CD4-positive, alpha-beta T cell (primary cell): ENCODE data around the gene CCT8L2. TPM values are rescaled to one million over a fixed set of nuclear protein-coding genes. Genes with fewer than 3 reads are reported as not detected.
"Not testable (repeated sequence)": the region's sequence is repeated elsewhere in the genome, so short reads cannot be mapped to it uniquely, and the experiment has no call there.

Source experiments
- ATAC-seq: fragments of 200-7000 bp; cut with Tn5 transposase; one replicate; pipeline ENCODE4 v1.10.0; 2022; ENCODE audit warnings: mild to moderate bottlenecking; ENCODE audit not compliant: poor library complexity
- CTCF ChIA-PET: fragments of 350-600 bp; sonication (Branson Sonifier 250); formaldehyde crosslinking; loops from one replicate; lab custom pipeline; 2021; ENCODE audit warnings: antibody characterized with exemption, inconsistent platforms; lab: Charles Lee
- POLR2A ChIA-PET: fragments of 350-600 bp; sonication (Branson Sonifier 250); formaldehyde crosslinking; loops from one replicate; lab custom pipeline; 2021; ENCODE audit warnings: antibody characterized with exemption, inconsistent platforms; lab: Charles Lee
- DNase-seq, 14 experiments: peaks; one replicate each; pipeline ENCODE4 v3.0.0-alpha.2; 2013 to 2020; ENCODE audit warnings: mixed read lengths in 2 of 14
- H3K27ac ChIP-seq, 2 donors: one replicate each; pipeline versions ENCODE4 v1.5.1 to v1.7.0; 2013; ENCODE audit warnings: low read length in 2 of 2, low read depth in 1 of 2, mild to moderate bottlenecking in 1 of 2
- H3K27me3 ChIP-seq, 2 experiments: 1 replicate in 1 of 2; 2 replicates in 1 of 2; pipeline versions ENCODE4 v1.6.1 to v1.7.0; 2013; ENCODE audit warnings: low read length in 2 of 2, control low read depth in 1 of 2, mild to moderate bottlenecking in 1 of 2, moderate library complexity in 1 of 2; ENCODE audit not compliant: insufficient read depth in 2 of 2, control insufficient read depth in 1 of 2
- H3K36me3 ChIP-seq: one replicate; pipeline ENCODE4 v1.6.1; 2013; ENCODE audit warnings: low read length, control low read depth; ENCODE audit not compliant: insufficient read depth
- H3K4me1 ChIP-seq: one replicate; pipeline ENCODE4 v1.6.1; 2013; ENCODE audit warnings: low read length, control low read depth; ENCODE audit not compliant: insufficient read depth
- H3K4me3 ChIP-seq: one replicate; pipeline ENCODE4 v1.5.1; 2013; ENCODE audit warnings: mild to moderate bottlenecking, low read length, moderate library complexity
- H3K9me3 ChIP-seq, 2 experiments: 1 replicate in 1 of 2; 2 replicates in 1 of 2; pipeline versions ENCODE4 v1.6.1 to v1.7.0; 2013; ENCODE audit warnings: low read length in 2 of 2, mild to moderate bottlenecking in 2 of 2, control low read depth in 1 of 2, moderate library complexity in 1 of 2; ENCODE audit not compliant: control insufficient read depth in 1 of 2, insufficient read depth in 1 of 2
- H3K27ac Mint-ChIP-seq: one replicate; pipeline ENCODE4 v1.8.0; 2020; ENCODE audit warnings: mixed read lengths
- H3K27me3 Mint-ChIP-seq: one replicate; pipeline ENCODE4 v1.8.0; 2021; ENCODE audit warnings: mixed read lengths
- H3K36me3 Mint-ChIP-seq: one replicate; pipeline ENCODE4 v1.8.0; 2021; ENCODE audit warnings: low read depth, mixed read lengths
- H3K4me1 Mint-ChIP-seq: one replicate; pipeline ENCODE4 v1.8.0; 2021; ENCODE audit warnings: low read depth, mixed read lengths
- H3K4me3 Mint-ChIP-seq: one replicate; pipeline ENCODE4 v1.8.0; 2020; ENCODE audit warnings: mild to moderate bottlenecking, mixed read lengths
- H3K9me3 Mint-ChIP-seq: one replicate; pipeline ENCODE4 v1.8.0; 2020; ENCODE audit warnings: mixed read lengths
- intact Hi-C, 2 experiments: fragments of 100-400 bp; cut with DNase I in 1 of 2; cut with micrococcal nuclease in 1 of 2; formaldehyde crosslinking; loops; one replicate each; pipeline versions ENCODE4 v1.15.1 to v1.9.0; 2023 to 2025; cut with DNase I, micrococcal nuclease
- total RNA-seq, 174 experiments: library from RNA in 2 of 174; stranded (reverse) in 2 of 174; gene quantifications; one replicate each; pipeline ENCODE4 v1.2.3 and lab custom pipeline; 2021 to 2026
- TF ChIP-seq, protein P1 (sequence below): fragments of 200-600 bp; IDR thresholded peaks from one replicate; pipeline ENCODE4 v1.8.0; 2022; ENCODE audit warnings: antibody characterized with exemption, mild to moderate bottlenecking

The CCT8L2 gene
- total RNA-seq, 2 experiments from 2014 or later = not detected

DNA sequence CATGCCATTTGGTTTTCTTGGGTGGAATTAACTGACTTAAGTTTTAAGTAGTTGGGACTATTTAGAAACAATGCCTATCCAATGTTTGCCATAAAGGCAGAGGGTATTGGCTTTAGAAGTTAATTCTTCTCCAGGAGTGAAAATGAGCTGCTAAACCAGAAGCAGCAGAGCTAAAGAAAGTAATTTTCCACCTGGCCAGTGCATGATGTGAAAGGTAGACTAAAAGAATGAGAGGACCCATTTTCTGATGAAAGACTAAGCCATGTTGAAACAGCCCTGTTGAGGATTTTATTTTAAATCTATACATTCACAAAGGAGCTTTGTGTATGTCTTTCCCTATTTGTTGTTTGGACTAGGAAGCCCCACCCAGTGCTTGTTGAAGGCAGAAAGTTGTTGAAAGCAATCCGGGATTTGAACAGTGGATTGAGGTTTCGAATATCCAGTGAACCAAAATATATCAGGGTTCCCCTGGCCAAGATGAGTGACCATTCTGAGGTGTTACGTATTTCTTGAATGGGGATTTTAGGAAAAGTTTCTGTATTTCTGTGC lies 23.9 kb upstream of the CCT8L2 start:
- intact Hi-C loops, H3K27ac ChIP-seq, H3K36me3 ChIP-seq, H3K4me1 ChIP-seq, ATAC-seq, H3K36me3 Mint-ChIP-seq, POLR2A ChIA-PET, H3K4me3 ChIP-seq, H3K4me3 Mint-ChIP-seq, H3K27ac Mint-ChIP-seq, H3K27me3 ChIP-seq, H3K9me3 ChIP-seq, CTCF ChIA-PET, DNase-seq, H3K9me3 Mint-ChIP-seq, H3K4me1 Mint-ChIP-seq: not testable (repeated sequence)
- H3K27me3 Mint-ChIP-seq = peaks cover 22% of the 10 kb centered on the region

DNA sequence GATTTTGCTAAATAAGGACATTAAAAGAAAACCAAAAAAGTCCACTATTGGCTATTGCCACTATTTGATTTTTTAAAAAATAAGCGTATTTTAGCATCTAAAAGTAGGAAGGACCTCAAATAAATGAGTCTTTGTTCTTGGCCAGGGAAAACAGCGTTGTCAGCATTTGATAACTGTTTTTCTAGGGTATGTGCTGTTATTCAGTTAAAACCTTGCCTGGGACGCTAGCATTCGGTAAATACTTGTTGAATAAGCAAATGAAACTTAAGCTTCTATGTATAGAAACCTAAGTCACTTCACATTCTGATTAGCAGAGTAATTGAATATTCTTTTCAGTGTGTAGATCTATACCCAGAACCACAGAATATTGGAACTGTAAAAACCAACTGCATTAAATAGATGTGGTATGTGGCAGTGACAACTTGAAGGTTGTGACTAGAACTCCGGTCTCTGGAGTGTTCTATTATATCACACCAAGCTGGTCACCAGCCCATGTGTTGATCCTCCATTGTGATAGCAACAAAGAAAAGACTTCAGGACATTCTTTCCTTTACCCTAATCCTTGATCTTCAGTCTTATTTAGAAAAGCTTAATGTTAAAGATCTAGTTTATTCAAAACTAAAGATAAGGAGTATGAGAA lies 23.1 kb upstream of the CCT8L2 start:
- H3K27me3 ChIP-seq, POLR2A ChIA-PET, H3K36me3 Mint-ChIP-seq, H3K27ac Mint-ChIP-seq, intact Hi-C loops, H3K4me1 ChIP-seq, H3K9me3 Mint-ChIP-seq, DNase-seq, H3K4me3 ChIP-seq, H3K27ac ChIP-seq, ATAC-seq, H3K4me1 Mint-ChIP-seq, H3K4me3 Mint-ChIP-seq, CTCF ChIA-PET, H3K9me3 ChIP-seq, H3K36me3 ChIP-seq: not testable (repeated sequence)
- peaks cover 29% of the 10 kb centered on the region for H3K27me3 Mint-ChIP-seq

DNA sequence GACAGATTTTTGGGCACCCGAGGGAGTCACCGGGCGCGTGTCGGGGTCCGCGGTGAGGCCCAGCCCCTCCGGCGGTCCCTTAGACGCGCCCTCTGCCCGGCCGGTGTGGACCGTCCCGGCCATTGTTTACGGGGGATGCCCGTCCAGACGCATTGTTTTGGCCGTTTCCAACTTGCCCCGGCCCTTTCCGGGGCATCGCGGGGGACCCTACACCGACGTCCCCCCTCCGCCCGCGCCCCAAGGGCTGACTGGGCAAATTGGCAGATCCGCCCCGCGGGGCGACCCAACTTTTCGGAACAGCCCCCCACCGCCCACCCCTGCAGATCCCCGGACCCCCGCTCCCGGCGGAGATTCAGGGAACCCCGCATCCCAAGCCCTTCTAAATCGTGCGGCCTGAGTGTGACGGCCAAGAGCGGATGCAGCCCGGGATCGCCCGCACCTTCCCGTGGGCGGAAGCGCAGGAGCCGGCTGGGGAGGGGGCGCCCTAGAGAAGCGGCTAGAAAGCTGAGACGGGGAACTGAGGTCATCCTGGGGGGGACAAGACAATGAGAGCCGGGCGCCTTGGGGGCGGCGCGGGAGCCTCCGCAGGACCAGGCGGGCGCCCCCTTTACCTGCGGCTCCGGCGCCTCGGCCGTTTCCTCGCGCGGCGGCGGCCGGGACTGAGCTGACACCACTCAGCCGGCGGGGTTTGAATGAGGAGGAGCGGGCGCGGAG lies 17.1 kb upstream of the CCT8L2 start:
- Mint-ChIP-seq H3K27me3 (peaks cover 59% of the 10 kb centered on the region), H3K36me3 (no peaks in the 10 kb centered on the region), H3K4me3 (no peak overlapping the region), H3K27ac (no peak overlapping the region), H3K4me1 (no peaks in the 10 kb centered on the region), H3K9me3 (peaks cover 2% of the 10 kb centered on the region)
- Histone ChIP-seq H3K4me3 (no peak overlapping the region), H3K4me1 (no peaks in the 10 kb centered on the region), H3K36me3 (no peaks in the 10 kb centered on the region), H3K9me3 (peaks cover 0 to 12% of the 10 kb centered on the region in 2 experiments), H3K27ac (no peak overlapping the region), H3K27me3 (peaks cover 11 to 20% of the 10 kb centered on the region in 2 experiments)
- ATAC-seq (no peak), DNase-seq (no peak)
- CTCF ChIA-PET = no interaction called here
- intact Hi-C loops = no loop called here
- POLR2A ChIA-PET = no interaction called here
- TF ChIP-seq, protein P1, sequence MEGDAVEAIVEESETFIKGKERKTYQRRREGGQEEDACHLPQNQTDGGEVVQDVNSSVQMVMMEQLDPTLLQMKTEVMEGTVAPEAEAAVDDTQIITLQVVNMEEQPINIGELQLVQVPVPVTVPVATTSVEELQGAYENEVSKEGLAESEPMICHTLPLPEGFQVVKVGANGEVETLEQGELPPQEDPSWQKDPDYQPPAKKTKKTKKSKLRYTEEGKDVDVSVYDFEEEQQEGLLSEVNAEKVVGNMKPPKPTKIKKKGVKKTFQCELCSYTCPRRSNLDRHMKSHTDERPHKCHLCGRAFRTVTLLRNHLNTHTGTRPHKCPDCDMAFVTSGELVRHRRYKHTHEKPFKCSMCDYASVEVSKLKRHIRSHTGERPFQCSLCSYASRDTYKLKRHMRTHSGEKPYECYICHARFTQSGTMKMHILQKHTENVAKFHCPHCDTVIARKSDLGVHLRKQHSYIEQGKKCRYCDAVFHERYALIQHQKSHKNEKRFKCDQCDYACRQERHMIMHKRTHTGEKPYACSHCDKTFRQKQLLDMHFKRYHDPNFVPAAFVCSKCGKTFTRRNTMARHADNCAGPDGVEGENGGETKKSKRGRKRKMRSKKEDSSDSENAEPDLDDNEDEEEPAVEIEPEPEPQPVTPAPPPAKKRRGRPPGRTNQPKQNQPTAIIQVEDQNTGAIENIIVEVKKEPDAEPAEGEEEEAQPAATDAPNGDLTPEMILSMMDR = no peak

DNA sequence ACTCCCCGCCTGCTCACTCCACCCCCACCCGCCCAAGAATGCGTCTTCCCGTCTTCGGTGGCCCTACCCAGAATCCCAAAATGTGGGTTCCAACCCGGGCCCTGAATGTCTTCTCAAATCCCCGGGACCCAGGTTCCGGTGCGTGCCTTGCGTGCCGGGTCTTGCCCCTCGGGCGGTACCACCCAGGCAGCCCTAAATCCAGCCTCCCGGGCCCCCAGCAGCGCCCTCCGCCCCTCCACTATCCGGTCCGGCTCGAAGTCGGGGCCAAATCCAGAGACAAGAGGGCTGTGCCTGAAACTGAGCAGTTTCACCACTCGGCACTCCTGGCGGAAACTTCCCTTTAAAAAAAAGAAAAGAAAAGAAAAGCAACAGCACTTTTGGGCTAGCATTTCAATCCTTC lies 16.3 kb upstream of the CCT8L2 start:
- no peak overlapping the region for H3K27ac Mint-ChIP-seq
- no peak for ATAC-seq
- H3K36me3 Mint-ChIP-seq = no peaks in the 10 kb centered on the region
- TF ChIP-seq, protein P1 = no peak
- CTCF ChIA-PET = no interaction called here
- H3K4me1 Mint-ChIP-seq = no peaks in the 10 kb centered on the region
- Histone ChIP-seq H3K27ac (no peak overlapping the region), H3K27me3 (peaks cover 12 to 28% of the 10 kb centered on the region in 2 experiments), H3K36me3 (no peaks in the 10 kb centered on the region), H3K9me3 (peaks cover 0 to 12% of the 10 kb centered on the region in 2 experiments), H3K4me1 (no peaks in the 10 kb centered on the region), H3K4me3 (no peak overlapping the region)
- H3K4me3 Mint-ChIP-seq = no peak overlapping the region
- H3K9me3 Mint-ChIP-seq = peaks cover 2% of the 10 kb centered on the region
- no peak for DNase-seq
- peaks cover 66% of the 10 kb centered on the region for H3K27me3 Mint-ChIP-seq
- intact Hi-C loops = no loop called here
- POLR2A ChIA-PET = no interaction called here

DNA sequence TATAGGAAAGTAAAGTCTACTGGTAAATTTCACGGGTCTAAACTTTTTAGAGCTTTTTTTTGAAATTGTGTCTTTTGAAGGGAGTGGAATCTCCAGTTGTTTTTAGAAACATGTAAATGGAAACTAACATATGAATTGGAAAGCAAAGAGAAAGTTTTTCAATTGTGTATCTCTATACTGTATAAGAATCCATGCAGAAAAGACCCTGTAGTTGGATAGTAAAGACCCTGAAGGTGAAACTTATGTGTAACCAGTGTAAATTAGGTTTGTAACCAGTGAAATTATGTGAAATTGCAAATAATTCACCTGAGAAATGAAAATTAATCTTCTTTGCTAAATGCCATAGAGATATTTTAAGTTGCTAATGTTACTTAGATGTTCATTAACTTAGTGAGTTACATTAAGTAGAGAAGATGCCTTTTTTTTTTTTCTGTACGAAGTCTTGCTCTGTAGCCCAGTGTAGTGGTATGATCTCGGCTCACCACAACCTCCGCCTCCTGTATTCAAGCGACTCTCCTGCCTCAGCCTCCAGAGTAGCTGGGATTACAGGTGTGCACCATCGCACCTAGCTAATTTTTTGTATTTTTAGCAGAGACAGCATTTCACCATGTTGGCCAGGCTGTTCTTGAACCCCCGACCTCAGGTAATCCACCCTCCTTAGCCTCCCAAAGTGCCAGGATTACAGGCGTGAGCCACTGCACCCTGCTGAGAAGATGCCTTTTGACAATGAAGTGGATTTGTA lies 11.8 kb upstream of the CCT8L2 start:
- H3K27ac ChIP-seq, H3K36me3 ChIP-seq, H3K4me1 ChIP-seq, intact Hi-C loops, H3K36me3 Mint-ChIP-seq, H3K27ac Mint-ChIP-seq, POLR2A ChIA-PET, DNase-seq, CTCF ChIA-PET, H3K4me3 ChIP-seq, ATAC-seq, H3K9me3 Mint-ChIP-seq, H3K4me3 Mint-ChIP-seq: not testable (repeated sequence)
- peaks cover 13% of the 10 kb centered on the region for H3K4me1 Mint-ChIP-seq
- H3K27me3 Mint-ChIP-seq = peaks cover 61% of the 10 kb centered on the region
- peaks cover 0 to 14% of the 10 kb centered on the region in 2 experiments for H3K9me3 ChIP-seq
- peaks cover 21 to 39% of the 10 kb centered on the region in 2 experiments for H3K27me3 ChIP-seq
